Stimulated activated effector memory CD8-positive, alpha-beta T cell treated with anti-CD3 and anti-CD28 coated beads, Interleukin-12 subunit alpha, Interleukin-12 subunit beta, amount 100 ng/mL, for 72 hours (primary cell): ENCODE results near the gene SRCAP.

Experiments
- ATAC-seq: fragments of 150-1000 bp; cut with Tn5 transposase; 2 replicates; pipeline ENCODE4 v1.10.0; 2021
- DNase-seq, 2 donors: peaks; one replicate each; pipeline ENCODE4 v3.0.0; 2021 to 2022; ENCODE audit warnings: low spot score in 2 of 2
- H3K27ac Mint-ChIP-seq: one replicate; pipeline ENCODE4 v1.8.0; 2022; ENCODE audit warnings: mild to moderate bottlenecking, mixed read lengths
- H3K36me3 Mint-ChIP-seq: one replicate; pipeline ENCODE4 v1.8.0; 2022; ENCODE audit warnings: mild to moderate bottlenecking, mixed read lengths
- H3K4me1 Mint-ChIP-seq: one replicate; pipeline ENCODE4 v1.8.0; 2022; ENCODE audit warnings: mixed read lengths
- H3K4me3 Mint-ChIP-seq: one replicate; pipeline ENCODE4 v1.8.0; 2022; ENCODE audit warnings: mild to moderate bottlenecking, mixed read lengths
- H3K9me3 Mint-ChIP-seq: one replicate; pipeline ENCODE4 v1.8.0; 2022; ENCODE audit warnings: mixed read lengths

Gene SRCAP

DNA sequence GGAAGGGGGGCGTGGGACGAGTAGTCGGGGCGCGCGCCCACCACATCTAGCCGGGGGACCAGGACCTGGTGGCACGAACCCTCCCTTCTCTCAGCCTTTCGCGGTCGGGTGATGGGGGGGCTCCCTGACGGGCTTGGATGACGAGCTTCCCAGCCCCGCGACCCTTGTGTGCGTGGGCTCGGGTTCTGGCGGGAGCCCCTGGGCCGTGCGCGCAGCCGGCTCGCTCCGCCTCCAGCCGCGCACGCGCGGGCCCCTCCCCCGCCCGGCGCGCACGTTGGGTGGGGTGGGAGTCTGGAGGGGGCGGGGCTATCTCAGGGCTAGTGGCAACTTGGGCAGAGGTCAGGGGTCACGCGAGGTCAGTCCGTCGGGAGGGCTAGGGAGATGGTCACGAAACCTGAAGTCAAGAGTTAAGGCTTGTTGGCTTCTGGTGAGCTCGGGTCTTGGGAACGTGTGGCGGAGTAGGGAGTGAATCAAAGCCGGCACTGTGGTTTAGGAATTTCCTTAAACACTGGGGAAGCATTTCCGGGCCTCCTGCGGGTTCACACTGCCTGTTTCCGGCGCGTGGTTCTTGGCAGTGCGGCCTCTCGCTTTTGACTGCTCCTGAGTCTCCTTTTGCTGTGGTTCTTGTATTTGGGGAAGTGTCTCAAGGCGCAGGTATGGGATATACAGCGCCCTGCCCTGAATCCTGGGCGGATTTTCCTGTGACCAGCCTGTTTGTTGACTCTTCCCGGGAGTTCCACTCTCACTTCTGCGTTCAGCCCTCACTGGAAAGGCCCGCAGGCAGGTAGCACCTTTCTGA lies at the start of gene SRCAP:
Gene SRCAP (plus strand): TSS at position 356 of the 799 bp plus-strand sequence. CDS start 1,654 bp downstream, outside the sequence.
- Mint-ChIP-seq H3K4me1 (peaks cover 32% of the 10 kb centered on the region), H3K9me3 (no peaks in the 10 kb centered on the region), H3K4me3 (peak within 1 kb of the TSS; percentile 94), H3K36me3 (peaks cover 69% of the 10 kb centered on the region), H3K27ac (peak within 1 kb of the TSS; percentile 100)
- ATAC-seq (peak; percentile 48), DNase-seq (peak; percentile 86 to 93)

DNA sequence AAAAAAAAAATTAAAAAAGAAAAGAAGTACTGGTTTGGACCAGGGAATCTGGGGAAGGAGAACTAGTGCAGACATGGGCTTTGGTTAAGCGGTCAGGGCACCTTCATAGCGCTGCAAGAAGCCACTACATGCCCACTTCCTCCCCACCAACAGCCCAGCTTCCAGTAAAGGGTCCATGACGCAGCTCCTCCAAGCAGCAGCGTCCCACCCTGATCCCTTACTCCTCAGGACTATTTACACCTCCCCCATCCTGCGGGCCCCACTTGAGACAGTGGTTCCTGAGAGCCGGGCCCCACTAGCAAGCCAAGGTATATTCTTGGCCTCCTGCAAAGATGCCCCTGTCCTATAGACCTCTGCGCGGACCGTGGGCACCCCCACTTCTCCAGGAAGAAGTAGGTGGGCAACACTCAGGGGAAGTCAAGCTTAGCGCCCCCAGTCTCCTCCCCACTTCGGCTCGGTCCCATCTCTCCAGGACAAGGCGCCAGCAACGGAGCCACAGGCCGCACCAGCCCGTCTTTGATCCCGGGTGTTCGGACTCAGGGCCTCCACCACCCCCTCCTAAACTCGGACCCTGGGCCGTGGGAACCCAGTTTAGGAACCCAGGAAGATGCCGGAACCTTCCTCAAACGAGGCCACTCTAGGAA lies 49.1 kb upstream of the SRCAP start:
- peaks cover 47% of the 10 kb centered on the region for H3K36me3 Mint-ChIP-seq
- H3K9me3 Mint-ChIP-seq = no peaks in the 10 kb centered on the region
- H3K4me1 Mint-ChIP-seq = peaks cover 25% of the 10 kb centered on the region
- peak overlapping the region; percentile 94 for H3K4me3 Mint-ChIP-seq
- peak overlapping the region; percentile 99 for H3K27ac Mint-ChIP-seq
- no peak for DNase-seq
- no peak for ATAC-seq

DNA sequence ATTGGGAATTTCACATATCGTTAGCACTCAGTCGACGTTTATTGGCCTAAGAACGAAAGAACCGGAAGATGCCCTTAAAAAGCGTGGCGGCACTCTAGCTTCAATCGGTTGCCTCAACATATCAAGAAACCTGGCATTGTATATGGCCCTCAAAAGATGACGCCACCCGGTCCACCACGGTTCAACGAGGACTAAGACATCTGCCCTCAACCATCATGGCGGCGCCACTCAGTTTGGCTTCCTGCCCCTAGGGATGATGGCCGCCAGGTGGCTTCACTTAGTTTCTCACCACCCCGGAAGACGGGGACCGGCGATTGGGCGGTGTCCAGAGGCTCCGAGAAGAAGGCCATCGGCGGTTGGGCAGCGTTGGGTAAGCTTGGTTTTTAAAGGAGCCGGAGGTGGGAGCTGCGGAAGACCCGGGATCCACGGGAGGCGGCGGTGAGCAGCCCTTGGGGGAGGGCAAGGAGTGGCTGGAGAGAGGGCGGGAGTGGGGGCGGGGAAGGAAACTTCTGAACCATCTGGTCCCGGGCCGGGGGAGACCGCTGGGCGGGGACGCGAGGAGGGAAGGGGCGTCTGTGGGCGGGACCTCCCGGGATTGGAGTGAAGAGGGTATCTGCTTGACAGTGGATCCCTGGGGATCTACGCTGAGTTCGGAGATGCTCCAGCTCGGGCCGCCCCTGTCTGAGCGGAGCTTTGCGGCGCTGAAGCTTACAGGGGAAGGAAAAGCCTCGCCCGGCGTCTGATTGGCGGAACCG lies 48.4 kb upstream of the SRCAP start, which contains the start of gene PRR14:
Gene PRR14 (plus strand): TSS at position 592 of the 755 bp plus-strand sequence. CDS start 686 bp downstream, outside the sequence.
- Mint-ChIP-seq H3K36me3 (peaks cover 54% of the 10 kb centered on the region), H3K4me1 (peaks cover 30% of the 10 kb centered on the region), H3K27ac (peak within 1 kb of the TSS; percentile 99), H3K4me3 (peak within 1 kb of the TSS; percentile 94), H3K9me3 (no peaks in the 10 kb centered on the region)
- DNase-seq (peak; percentile 88 to 99), ATAC-seq (peak; percentile 87)

DNA sequence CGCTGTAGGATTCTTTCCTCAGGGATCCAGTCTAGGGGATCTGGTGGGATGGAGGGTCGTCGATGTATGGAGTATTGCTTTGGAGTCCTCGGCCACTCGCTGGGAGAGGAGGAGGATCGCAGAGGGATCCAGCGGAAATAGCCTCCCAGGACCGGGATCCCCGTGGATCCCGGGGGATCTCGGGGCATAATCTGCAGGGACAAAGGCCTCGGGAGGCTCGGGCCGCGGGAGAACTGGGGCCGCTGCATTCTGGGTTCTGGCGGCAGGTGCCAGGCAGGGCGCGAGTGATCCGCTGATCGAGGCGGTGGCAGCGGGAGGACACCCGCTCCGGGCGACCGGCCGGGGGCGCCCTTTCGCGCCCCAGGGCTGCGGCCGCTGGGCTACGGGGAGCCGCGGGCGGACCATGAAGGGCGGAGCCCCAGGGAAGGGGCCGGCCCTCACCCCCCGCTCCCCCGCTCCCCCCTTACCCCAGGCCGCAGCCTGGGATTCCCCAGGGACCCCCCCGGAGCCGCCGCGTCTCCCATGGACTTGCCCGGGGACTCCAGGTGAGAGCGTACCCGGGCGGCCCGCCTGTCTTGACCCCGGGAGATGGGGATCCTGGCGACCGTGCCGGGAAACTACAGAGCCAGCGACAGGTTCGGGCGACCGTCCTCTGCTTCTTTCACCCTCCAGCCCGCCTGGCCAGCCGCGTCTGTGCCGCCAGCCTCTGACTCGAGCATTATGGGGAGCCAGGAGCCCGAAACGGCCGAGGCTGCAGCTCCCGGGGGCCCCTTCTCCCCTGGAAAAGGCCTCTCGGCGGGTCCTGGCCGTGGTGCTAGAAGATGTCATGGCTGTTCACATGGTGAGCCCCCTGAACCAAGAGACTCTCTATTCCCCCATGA lies 47.6 kb upstream of the SRCAP start:
- Mint-ChIP-seq H3K4me3 (peak overlapping the region; percentile 94), H3K9me3 (no peaks in the 10 kb centered on the region), H3K4me1 (peaks cover 36% of the 10 kb centered on the region), H3K27ac (peak overlapping the region; percentile 99), H3K36me3 (peaks cover 63% of the 10 kb centered on the region)
- ATAC-seq (peak; percentile 81), DNase-seq (peak; percentile 71 to 88)

DNA sequence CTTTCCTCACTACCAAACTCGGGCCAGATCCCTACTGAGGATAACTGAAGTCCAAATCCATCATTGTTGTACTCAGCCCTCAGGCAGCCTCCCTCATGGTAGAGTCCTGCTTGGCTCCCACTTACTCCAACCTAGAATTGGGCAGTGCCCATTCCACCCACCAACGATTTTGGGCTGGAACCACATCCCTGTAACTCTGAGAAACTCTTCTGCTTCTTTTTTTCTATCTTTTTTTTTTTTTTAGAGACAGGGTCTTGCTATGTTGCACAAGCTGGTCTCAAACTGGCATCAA lies 47.0 kb upstream of the SRCAP start:
- Mint-ChIP-seq H3K9me3 (no peaks in the 10 kb centered on the region), H3K4me3 (peak overlapping the region; percentile 94), H3K27ac (peak overlapping the region; percentile 99), H3K4me1 (peaks cover 40% of the 10 kb centered on the region), H3K36me3 (peaks cover 69% of the 10 kb centered on the region)
- ATAC-seq (no peak), DNase-seq (no peak)

DNA sequence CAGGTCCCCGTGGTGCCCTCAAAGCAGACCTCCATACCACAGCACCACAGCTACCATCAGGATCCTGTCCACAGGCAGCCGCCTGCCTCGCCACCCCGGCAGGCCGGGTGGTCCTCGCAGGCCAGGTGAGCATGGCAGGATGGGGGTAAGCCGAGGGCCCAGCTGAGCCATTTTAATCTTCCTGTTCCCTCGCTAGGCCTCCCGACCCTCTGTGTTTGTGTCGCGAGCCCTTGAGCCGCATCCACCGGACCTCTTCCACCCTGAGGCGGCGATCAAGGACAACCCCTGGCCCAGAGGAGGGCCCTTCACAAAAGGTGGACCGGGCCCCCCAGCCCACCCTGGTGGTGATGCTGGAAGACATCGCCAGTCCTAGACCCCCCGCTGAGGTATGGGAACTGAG lies 46.3 kb upstream of the SRCAP start:
- ATAC-seq (no peak), DNase-seq (no peak)
- H3K36me3 Mint-ChIP-seq = peaks cover 75% of the 10 kb centered on the region
- H3K4me3 Mint-ChIP-seq = peak overlapping the region; percentile 94
- H3K4me1 Mint-ChIP-seq = peaks cover 48% of the 10 kb centered on the region
- H3K27ac Mint-ChIP-seq = peak overlapping the region; percentile 99
- H3K9me3 Mint-ChIP-seq = no peaks in the 10 kb centered on the region

DNA sequence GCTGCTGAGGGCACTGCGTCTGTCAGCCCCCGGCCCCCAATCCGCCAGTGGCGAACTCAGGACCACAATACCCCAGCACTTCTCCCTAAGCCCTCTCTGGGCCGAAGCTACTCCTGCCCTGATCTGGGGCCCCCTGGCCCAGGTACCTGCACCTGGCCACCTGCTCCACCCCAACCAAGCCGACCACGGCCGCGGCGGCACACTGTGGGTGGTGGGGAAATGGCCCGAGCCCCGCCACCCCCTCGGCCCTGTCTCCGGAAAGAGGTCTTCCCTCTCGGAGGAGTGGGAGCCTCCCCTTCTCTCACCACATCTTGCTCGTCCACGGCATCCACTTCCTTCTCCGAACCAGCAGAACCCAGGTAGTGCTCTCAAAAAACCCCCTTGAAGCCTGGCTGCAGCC lies 44.1 kb upstream of the SRCAP start:
- Mint-ChIP-seq H3K4me1 (peaks cover 44% of the 10 kb centered on the region), H3K27ac (peak overlapping the region; percentile 100), H3K9me3 (no peaks in the 10 kb centered on the region), H3K36me3 (peaks cover 89% of the 10 kb centered on the region), H3K4me3 (no peak overlapping the region)
- ATAC-seq = no peak
- DNase-seq = no peak

DNA sequence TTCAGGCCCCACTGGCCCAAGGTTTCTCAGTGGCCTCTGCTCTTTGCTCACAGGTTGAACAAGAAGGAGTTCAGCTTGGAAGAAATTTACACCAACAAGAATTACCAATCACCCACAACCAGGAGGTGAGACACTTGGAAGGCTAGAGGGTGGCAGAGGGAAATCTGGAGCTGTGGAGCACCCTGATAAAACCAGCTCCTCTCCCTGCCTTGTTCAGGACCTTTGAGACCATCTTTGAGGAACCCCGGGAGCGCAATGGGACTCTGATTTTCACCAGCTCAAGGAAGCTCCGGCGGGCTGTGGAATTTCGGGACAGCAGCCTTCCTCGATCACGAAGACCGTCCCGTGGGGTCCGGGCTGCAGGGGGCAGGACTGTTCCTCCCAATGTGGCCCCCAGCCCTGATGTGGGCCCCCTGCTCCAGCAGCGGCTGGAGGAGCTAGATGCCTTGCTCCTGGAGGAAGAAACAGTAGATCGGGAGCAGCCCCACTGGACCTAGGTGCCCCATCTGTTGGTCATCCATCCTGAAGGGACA lies 43.1 kb upstream of the SRCAP start:
- Mint-ChIP-seq H3K36me3 (peaks cover 90% of the 10 kb centered on the region), H3K4me1 (peaks cover 42% of the 10 kb centered on the region), H3K4me3 (peak overlapping the region; percentile 76), H3K9me3 (no peaks in the 10 kb centered on the region), H3K27ac (peak overlapping the region; percentile 100)
- ATAC-seq = no peak
- DNase-seq = no peak

DNA sequence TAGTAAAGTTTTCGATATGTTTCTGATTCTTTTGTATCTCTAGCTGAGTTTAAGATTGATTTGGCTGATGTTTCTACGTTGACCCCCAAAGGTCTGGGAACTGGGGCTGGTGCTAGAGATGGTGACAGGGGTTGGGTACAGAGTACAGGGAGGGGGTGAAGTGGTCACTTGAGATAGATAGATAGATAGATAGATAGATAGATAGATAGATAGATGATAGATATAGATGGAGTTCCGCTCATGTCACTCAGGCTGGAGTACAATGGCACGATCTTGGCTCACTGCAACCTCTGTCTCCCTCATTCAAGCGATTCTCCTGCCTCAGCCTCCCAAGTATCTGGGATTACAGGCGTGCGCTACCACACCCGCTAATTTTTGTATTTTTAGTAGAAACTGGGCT lies 42.6 kb upstream of the SRCAP start:
- Mint-ChIP-seq H3K9me3 (no peaks in the 10 kb centered on the region), H3K4me1 (peaks cover 47% of the 10 kb centered on the region), H3K36me3 (peaks cover 91% of the 10 kb centered on the region), H3K27ac (peak overlapping the region; percentile 100), H3K4me3 (peak overlapping the region; percentile 76)
- no peak for DNase-seq
- ATAC-seq = no peak

DNA sequence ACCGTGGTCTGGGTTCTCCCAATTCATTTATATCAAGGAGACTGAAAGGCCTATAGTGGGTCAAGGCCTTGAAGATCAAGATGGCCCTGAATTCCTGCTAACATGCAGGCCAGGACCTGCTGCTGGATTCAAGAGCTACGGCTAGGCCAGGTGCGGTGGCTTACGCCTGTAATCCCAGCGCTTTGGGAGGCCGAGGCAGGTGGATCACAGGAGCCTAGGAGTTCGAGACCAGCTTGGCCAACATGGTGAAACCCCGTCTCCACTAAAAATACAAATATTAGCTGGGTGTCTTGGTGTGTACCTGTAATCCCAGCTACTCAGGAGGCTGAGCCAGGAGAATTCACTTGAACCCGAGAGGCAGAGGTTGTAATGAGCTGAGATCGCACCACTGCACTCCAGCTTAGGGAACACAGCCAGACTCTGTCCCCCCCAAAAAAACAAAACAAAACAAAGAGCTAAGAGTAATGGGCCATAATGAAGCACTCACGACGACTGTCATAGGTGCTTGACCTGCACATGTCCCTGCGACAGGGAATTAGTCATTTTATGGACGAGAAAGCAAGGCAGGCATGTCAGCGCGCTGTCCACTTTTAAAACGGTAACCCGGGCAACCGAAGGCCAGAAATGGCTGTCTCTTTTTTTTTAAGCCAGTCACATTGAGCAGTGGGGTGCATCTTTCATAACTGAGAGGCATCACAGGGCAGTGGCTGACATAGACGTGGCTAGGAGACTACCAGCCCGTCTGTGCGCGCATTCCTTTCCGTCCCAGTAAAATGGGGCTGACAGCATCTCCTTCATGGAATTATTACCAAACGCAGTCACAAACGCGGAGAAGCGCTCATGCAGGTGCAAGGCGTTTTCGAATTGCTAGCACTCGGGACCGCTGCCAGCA lies 41.8 kb upstream of the SRCAP start:
- Mint-ChIP-seq H3K36me3 (peaks cover 92% of the 10 kb centered on the region), H3K4me3 (peak overlapping the region; percentile 76), H3K4me1 (peaks cover 51% of the 10 kb centered on the region), H3K27ac (peak overlapping the region; percentile 100), H3K9me3 (no peaks in the 10 kb centered on the region)
- ATAC-seq (no peak), DNase-seq (no peak)

DNA sequence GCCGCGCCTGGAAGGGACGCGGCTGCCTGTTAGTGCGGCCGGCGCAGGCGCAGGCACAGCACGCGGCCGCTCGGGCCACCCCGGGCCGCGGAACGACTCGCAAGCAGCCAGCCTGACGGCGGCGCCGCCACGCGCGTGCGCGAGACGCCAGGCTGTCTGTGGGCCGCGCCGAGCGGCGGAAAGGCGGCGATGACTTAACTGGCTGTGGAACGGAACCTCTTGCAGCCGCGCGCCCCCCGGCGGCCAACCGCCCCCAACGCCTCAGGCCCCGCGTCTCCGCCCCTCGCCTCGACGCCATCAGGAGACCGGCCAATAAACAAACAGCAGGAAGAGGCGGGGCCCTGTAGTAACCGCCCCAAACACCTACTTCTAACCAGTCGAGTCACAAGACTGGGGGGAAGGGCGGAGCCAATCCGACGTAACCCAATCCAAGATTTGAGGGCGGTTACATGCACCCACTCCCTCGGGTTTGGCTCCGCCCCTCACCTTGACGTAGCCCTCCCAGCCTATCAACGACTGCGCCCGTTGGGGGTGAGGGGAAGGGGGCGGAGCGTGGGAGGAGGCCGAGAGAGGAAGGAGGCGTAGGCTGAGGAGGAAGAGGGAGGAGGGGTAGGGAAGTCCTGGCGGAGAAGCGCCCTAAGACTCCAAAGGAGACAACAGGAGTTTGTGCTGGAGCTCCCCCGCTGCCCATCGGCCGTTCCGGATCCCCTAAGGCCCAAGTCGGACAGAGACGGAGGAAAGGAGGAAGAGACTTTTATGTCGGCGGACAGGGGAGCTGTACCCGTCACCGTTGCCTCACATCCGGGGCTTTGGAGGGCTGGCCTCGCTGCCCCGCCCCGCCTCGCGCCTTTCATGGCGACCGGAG lies 40.9 kb upstream of the SRCAP start, which contains the start of gene FBRS:
Gene FBRS (plus strand): TSS at position 566 of the 865 bp plus-strand sequence. CDS start 1,088 bp downstream, outside the sequence.
- DNase-seq (peak; percentile 98 to 100), ATAC-seq (peak; percentile 80)
- Mint-ChIP-seq H3K4me1 (peaks cover 51% of the 10 kb centered on the region), H3K36me3 (peaks cover 92% of the 10 kb centered on the region), H3K4me3 (peak within 1 kb of the TSS; percentile 76), H3K27ac (peak within 1 kb of the TSS; percentile 100), H3K9me3 (no peaks in the 10 kb centered on the region)

DNA sequence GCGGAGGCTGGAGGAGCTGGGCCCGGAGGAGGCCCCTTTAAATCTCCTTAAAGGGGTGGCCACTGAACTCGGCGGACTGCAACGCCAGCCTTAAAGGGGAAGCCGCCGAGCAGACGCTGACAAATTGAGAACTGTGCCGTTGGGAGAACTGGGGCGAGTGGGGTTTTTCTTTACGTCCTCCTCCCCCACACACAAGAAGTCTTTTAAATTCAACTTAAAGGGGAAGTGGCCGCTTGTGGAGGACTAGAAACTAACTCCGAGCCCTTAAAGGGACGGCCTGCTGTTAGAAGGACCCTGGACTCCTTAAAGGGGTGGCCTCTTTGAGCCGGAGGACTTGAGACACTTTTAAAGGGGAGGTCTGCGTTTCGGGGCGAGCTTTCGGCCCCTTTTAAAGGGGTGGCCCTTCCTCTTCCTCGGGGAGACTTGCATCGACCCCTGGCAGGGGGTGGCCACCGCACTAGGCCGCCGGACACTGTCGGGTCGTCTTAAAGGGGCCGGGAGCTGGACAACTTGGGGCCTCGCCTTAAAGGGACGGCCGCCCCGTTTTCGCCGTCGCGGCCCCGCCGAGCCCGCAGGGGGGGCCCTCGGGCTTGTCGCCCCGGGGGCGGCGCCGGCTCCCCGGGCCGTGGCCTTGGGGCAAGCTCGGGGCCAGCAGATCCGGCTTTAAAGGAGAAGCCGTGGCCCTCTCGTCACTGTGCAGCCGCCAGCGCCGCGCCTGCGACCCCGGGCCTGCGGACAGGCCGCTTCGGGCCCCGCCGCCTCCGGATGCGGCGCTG lies 40.1 kb upstream of the SRCAP start:
- no peak for DNase-seq
- no peaks in the 10 kb centered on the region for H3K9me3 Mint-ChIP-seq
- ATAC-seq = peak; percentile 60
- peaks cover 59% of the 10 kb centered on the region for H3K4me1 Mint-ChIP-seq
- peak overlapping the region; percentile 76 for H3K4me3 Mint-ChIP-seq
- peak overlapping the region; percentile 100 for H3K27ac Mint-ChIP-seq
- peaks cover 92% of the 10 kb centered on the region for H3K36me3 Mint-ChIP-seq
